Neural progenitor cell (in vitro differentiated cells): ENCODE data around the gene ZCWPW1. TPM values are rescaled to one million over a fixed set of nuclear protein-coding genes. Genes with fewer than 3 reads are reported as not detected.

Experiments used
- DNase-seq: peaks from one replicate; pipeline ENCODE4 v3.0.0-alpha.2; 2016; ENCODE audit warnings: low spot score
- H2AFZ ChIP-seq: fragments of 200-600 bp; sonication (generic); replicated peaks from 2 replicates; pipeline ENCODE4 v1.6.1; 2016; ENCODE audit warnings: antibody characterized with exemption
- H3F3A ChIP-seq: fragments of 200-600 bp; sonication (generic); 2 replicates; pipeline ENCODE4 v1.6.1; 2016; ENCODE audit warnings: antibody characterized with exemption, low read depth
- H3K27ac ChIP-seq: fragments of 200-600 bp; sonication (generic); 2 replicates; pipeline ENCODE4 v1.5.1; 2016; ENCODE audit warnings: mild to moderate bottlenecking
- H3K27me3 ChIP-seq: fragments of 200-600 bp; sonication (generic); 2 replicates; pipeline ENCODE4 v1.6.1; 2016; ENCODE audit warnings: mild to moderate bottlenecking, moderate library complexity
- H3K36me3 ChIP-seq: fragments of 200-600 bp; sonication (generic); 2 replicates; pipeline ENCODE4 v1.5.1; 2016
- H3K4me1 ChIP-seq: fragments of 200-600 bp; sonication (generic); 2 replicates; pipeline ENCODE4 v1.6.1; 2016; ENCODE audit warnings: mixed run types
- H3K4me2 ChIP-seq: fragments of 200-600 bp; sonication (generic); 2 replicates; pipeline ENCODE4 v1.6.1; 2016
- H3K4me3 ChIP-seq: fragments of 200-600 bp; sonication (generic); 2 replicates; pipeline ENCODE4 v1.5.1; 2016
- H3K79me2 ChIP-seq: fragments of 200-600 bp; sonication (generic); 2 replicates; pipeline ENCODE4 v1.6.1; 2016; ENCODE audit warnings: low read depth
- H3K9ac ChIP-seq: fragments of 200-600 bp; sonication (generic); 2 replicates; pipeline ENCODE4 v1.6.1; 2016
- H3K9me3 ChIP-seq: fragments of 200-600 bp; sonication (generic); 2 replicates; pipeline ENCODE4 v1.5.1; 2016; ENCODE audit warnings: low read depth
- H4K20me1 ChIP-seq: fragments of 200-600 bp; sonication (generic); 2 replicates; pipeline ENCODE4 v1.6.1; 2016; ENCODE audit warnings: low read depth
- H3K27ac Mint-ChIP-seq: 3 replicates; pipeline ENCODE4 v1.8.0; 2021; ENCODE audit warnings: mixed read lengths
- H3K27me3 Mint-ChIP-seq: 2 replicates; pipeline ENCODE4 v1.8.0; 2022; ENCODE audit warnings: low read depth, mild to moderate bottlenecking, inconsistent platforms, moderate library complexity, mixed read lengths; ENCODE audit not compliant: insufficient read depth
- H3K36me3 Mint-ChIP-seq: 3 replicates; pipeline ENCODE4 v1.8.0; 2021; ENCODE audit warnings: mixed read lengths
- H3K4me1 Mint-ChIP-seq: 3 replicates; pipeline ENCODE4 v1.8.0; 2021; ENCODE audit warnings: mixed read lengths
- H3K4me3 Mint-ChIP-seq: 3 replicates; pipeline ENCODE4 v1.8.0; 2021; ENCODE audit warnings: mild to moderate bottlenecking, moderate library complexity, mixed read lengths
- H3K9me3 Mint-ChIP-seq: 3 replicates; pipeline ENCODE4 v1.8.0; 2020; ENCODE audit warnings: mixed read lengths
- EZH2 ChIP-seq: fragments of 200-600 bp; sonication (generic); IDR thresholded peaks from 2 replicates; pipeline ENCODE4 v1.6.1; 2017; ENCODE audit warnings: antibody characterized with exemption, mild to moderate bottlenecking, moderate library complexity
- EZH2phosphoT487 ChIP-seq: fragments of 200-600 bp; sonication (generic); IDR thresholded peaks from 2 replicates; pipeline ENCODE4 v1.6.1; 2017; ENCODE audit warnings: antibody characterized with exemption
- total RNA-seq: library from RNA; depleted of rRNA; stranded (reverse); fragments of >200 nt; gene quantifications from 2 replicates; pipeline ENCODE4 v1.2.3, GENCODE V29; 2015; ENCODE audit warnings: low replicate concordance
- TF ChIP-seq, protein P1 (sequence below): fragments of 200-600 bp; sonication (generic); IDR thresholded peaks from 2 replicates; pipeline ENCODE4 v1.5.1; 2017; ENCODE audit warnings: antibody characterized with exemption, mild to moderate bottlenecking

Gene ZCWPW1
- total RNA-seq, 1 donor from 2014 or later: 1.4 TPM

DNA sequence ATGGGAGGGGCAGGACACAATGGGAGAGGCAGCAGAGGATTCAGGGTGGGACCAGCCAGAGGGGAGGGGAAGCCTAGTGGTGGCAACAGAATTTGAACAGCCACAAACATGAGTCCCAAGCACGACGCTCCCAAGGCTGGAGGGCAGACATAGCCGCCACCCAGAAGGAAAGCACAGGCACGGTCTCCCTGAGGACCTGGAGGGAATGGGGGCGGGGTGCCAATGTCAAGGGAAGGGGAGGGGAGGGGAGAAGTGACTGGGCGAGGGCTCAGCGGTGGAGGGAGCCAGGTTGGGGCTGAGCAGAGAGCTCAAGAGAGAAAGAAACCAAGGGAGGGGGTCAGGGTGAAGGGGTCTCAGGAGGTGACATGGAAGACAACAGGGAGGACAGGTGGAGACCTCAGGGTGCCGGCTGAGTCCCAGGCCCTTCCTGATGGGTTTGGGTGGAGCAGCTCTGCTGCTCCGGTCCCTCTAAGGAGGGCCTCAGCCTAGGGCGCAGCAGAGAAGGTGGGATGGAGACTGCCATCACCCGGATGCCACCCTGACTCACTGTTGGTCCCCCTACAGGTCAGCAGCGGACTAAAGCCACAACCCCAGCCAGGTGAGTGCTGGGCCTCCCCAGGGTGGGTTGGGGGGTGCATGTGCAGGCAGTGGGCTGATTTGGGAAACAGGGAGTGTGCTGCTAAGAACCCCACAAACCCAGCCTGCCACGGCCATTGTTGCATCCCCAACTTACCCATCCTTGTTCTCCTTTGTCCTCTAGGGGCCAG, 31.0 kb downstream of the ZCWPW1 start:
- H3K9me3 Mint-ChIP-seq: no peaks in the 10 kb centered on the region
- H4K20me1 ChIP-seq: no peaks in the 10 kb centered on the region
- no peak overlapping the region for H3K27ac Mint-ChIP-seq
- no peak overlapping the region for H3K27ac ChIP-seq
- no peaks in the 10 kb centered on the region for H3K36me3 ChIP-seq
- H3K4me1 Mint-ChIP-seq: peaks cover 15% of the 10 kb centered on the region
- no peak for DNase-seq
- H3K79me2 ChIP-seq: no peaks in the 10 kb centered on the region
- H3F3A ChIP-seq: peaks cover 6% of the 10 kb centered on the region
- H3K4me3 Mint-ChIP-seq: no peak overlapping the region
- peaks cover 13% of the 10 kb centered on the region for H3K4me1 ChIP-seq
- TF ChIP-seq EZH2 (no peak), EZH2phosphoT487 (no peak)
- H3K4me3 ChIP-seq: no peak overlapping the region
- H3K27me3 ChIP-seq: no peaks in the 10 kb centered on the region
- H3K9me3 ChIP-seq: no peaks in the 10 kb centered on the region
- no peaks in the 10 kb centered on the region for H3K36me3 Mint-ChIP-seq
- H3K27me3 Mint-ChIP-seq: peaks cover 5% of the 10 kb centered on the region
- H2AFZ ChIP-seq: no peak overlapping the region
- no peak overlapping the region for H3K4me2 ChIP-seq
- H3K9ac ChIP-seq: no peak overlapping the region

DNA sequence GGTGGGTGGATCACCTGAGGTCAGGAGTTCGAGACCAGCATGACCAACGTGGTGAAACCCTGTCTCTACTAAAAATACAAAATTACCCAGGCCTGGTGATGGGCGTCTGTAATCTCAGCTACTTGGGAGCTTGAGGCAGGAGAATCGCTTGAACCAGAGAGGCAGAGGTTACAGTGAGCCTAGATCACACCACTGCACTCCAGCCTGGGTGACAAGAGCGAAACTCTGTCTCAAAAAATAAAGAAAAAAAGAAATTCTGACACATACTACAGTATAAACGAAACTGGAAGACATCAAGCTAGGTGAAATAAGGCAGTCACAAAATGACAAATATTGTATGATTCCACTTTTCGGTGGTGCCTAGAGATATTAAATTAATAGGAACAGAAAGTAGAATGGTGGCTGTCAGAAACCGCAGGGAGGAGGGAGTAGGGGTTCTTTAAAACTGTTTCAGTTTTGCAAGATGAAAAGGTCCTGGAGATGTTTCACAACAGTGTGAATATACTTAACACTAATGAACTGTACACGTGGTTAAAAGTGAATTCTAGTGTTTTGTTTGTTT, 32.0 kb downstream of the ZCWPW1 start:
- Mint-ChIP-seq H3K9me3 (no peaks in the 10 kb centered on the region), H3K4me1 (peaks cover 15% of the 10 kb centered on the region), H3K27ac (no peak overlapping the region), H3K27me3 (peaks cover 3% of the 10 kb centered on the region), H3K36me3 (no peaks in the 10 kb centered on the region), H3K4me3 (no peak overlapping the region)
- Histone ChIP-seq H2AFZ (no peak overlapping the region), H3K79me2 (no peaks in the 10 kb centered on the region), H3K9ac (no peak overlapping the region), H3K27ac (no peak overlapping the region), H3K9me3 (no peaks in the 10 kb centered on the region), H3F3A (peaks cover 6% of the 10 kb centered on the region), H3K4me2 (no peak overlapping the region), H3K27me3 (no peaks in the 10 kb centered on the region), H4K20me1 (no peaks in the 10 kb centered on the region), H3K4me3 (no peak overlapping the region), H3K4me1 (peaks cover 13% of the 10 kb centered on the region), H3K36me3 (no peaks in the 10 kb centered on the region)
- TF ChIP-seq, protein P1, sequence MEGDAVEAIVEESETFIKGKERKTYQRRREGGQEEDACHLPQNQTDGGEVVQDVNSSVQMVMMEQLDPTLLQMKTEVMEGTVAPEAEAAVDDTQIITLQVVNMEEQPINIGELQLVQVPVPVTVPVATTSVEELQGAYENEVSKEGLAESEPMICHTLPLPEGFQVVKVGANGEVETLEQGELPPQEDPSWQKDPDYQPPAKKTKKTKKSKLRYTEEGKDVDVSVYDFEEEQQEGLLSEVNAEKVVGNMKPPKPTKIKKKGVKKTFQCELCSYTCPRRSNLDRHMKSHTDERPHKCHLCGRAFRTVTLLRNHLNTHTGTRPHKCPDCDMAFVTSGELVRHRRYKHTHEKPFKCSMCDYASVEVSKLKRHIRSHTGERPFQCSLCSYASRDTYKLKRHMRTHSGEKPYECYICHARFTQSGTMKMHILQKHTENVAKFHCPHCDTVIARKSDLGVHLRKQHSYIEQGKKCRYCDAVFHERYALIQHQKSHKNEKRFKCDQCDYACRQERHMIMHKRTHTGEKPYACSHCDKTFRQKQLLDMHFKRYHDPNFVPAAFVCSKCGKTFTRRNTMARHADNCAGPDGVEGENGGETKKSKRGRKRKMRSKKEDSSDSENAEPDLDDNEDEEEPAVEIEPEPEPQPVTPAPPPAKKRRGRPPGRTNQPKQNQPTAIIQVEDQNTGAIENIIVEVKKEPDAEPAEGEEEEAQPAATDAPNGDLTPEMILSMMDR: no peak
- TF ChIP-seq EZH2 (no peak), EZH2phosphoT487 (no peak)
- no peak for DNase-seq

DNA sequence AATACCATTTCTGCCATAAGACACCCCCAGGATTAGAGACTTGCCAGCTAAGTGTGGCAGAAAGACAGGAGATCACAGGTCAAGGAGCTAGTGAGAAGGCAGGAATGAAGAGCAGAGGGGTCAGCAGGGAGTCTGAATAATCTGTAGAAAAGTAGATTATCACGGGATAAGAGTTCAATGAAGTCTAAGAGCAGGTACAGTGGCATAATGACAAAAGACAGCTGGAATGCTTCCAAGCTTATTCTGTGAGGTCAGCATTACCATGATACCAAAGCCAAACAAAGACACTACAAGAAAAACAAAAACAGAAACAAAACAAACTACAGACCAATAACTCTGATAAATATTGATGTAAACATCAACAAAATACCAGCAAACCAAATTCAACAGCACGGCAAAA, 34.4 kb downstream of the ZCWPW1 start:
- TF ChIP-seq EZH2 (no peak), EZH2phosphoT487 (no peak)
- TF ChIP-seq, protein P1: no peak
- Histone ChIP-seq H4K20me1 (no peaks in the 10 kb centered on the region), H3K27me3 (no peaks in the 10 kb centered on the region), H2AFZ (no peak overlapping the region), H3K9ac (no peak overlapping the region), H3F3A (peaks cover 6% of the 10 kb centered on the region), H3K4me2 (no peak overlapping the region), H3K36me3 (no peaks in the 10 kb centered on the region), H3K27ac (no peak overlapping the region), H3K4me1 (peaks cover 20% of the 10 kb centered on the region), H3K79me2 (no peaks in the 10 kb centered on the region), H3K9me3 (no peaks in the 10 kb centered on the region), H3K4me3 (no peak overlapping the region)
- Mint-ChIP-seq H3K27ac (peak overlapping the region; percentile 16), H3K9me3 (no peaks in the 10 kb centered on the region), H3K4me1 (peaks cover 24% of the 10 kb centered on the region), H3K36me3 (no peaks in the 10 kb centered on the region), H3K27me3 (peaks cover under 1% of the 10 kb centered on the region), H3K4me3 (no peak overlapping the region)
- DNase-seq: no peak
